Thyroid gland (tissue), 4 donors: Measurements from ENCODE around the gene POLR3A. TPM values are rescaled to one million over a fixed set of nuclear protein-coding genes. Genes with fewer than 3 reads are reported as not detected.
"Not testable (repeated sequence)": the region's sequence is repeated elsewhere in the genome, so short reads cannot be mapped to it uniquely, and the experiment has no call there.

Experiments
- DNase-seq, 2 donors: peaks; one replicate each; pipeline ENCODE4 v3.0.0-alpha.2; 2019
- H3K27ac ChIP-seq, 3 donors: fragments of 200-600 bp; sonication (generic); 1 replicate in 2 of 3; 2 replicates in 1 of 3; pipeline ENCODE4 v1.5.1; 2016 to 2019; ENCODE audit warnings: mild to moderate bottlenecking in 1 of 3, moderate library complexity in 1 of 3
- H3K27me3 ChIP-seq: fragments of 200-600 bp; sonication (generic); one replicate; pipeline ENCODE4 v1.5.1; 2019
- H3K36me3 ChIP-seq, 2 donors: fragments of 200-600 bp; sonication (generic); one replicate each; pipeline ENCODE4 v1.5.1; 2016 to 2019
- H3K4me1 ChIP-seq, 2 donors: fragments of 200-600 bp; sonication (generic); one replicate each; pipeline ENCODE4 v1.5.1; 2017 to 2019
- H3K4me3 ChIP-seq, 3 donors: fragments of 200-600 bp; sonication (generic); replicated peaks in 1 of 3; 1 replicate in 2 of 3; 2 replicates in 1 of 3; pipeline ENCODE4 v1.5.1; 2016; ENCODE audit warnings: mild to moderate bottlenecking in 1 of 3
- H3K9me3 ChIP-seq: fragments of 200-600 bp; sonication (generic); one replicate; pipeline ENCODE4 v1.5.1; 2017
- CTCF ChIP-seq, 6 experiments: fragments of 200-600 bp in 3 of 6; fragments of 450-650 bp in 3 of 6; sonication (generic) in 3 of 6; IDR thresholded peaks; one replicate each; pipeline ENCODE4 v1.5.1; 2016 to 2019; ENCODE audit warnings: antibody characterized with exemption in 6 of 6, mild to moderate bottlenecking in 2 of 6, inconsistent platforms in 1 of 6, moderate library complexity in 1 of 6
- POLR2A ChIP-seq, 2 donors: fragments of 450-650 bp; IDR thresholded peaks; one replicate each; pipeline ENCODE4 v1.6.1; 2017; ENCODE audit warnings: antibody characterized with exemption in 2 of 2, mild to moderate bottlenecking in 2 of 2, moderate library complexity in 1 of 2
- WGBS, 2 donors: methylation state at CpG; one replicate each; pipeline ENCODE4 v1.1.5; 2017; 5-methylcytosine and 5-hydroxymethylcytosine counted together
- intact Hi-C: fragments of 100-400 bp; cut with DNase I; formaldehyde crosslinking; loops from one replicate; pipeline ENCODE4 v1.15.1; 2023
- total RNA-seq, 4 donors: library from RNA; depleted of rRNA; stranded (reverse); fragments of >200 nt; gene quantifications; one replicate each; pipeline ENCODE4 v1.2.3, GENCODE V29; 2016

The POLR3A gene
- total RNA-seq, result 10 to 100 TPM; 14.5 to 21.5 (median 16.6) TPM

- intact Hi-C loops, result no loop called here
- TF ChIP-seq CTCF (IDR thresholded peaks at IDR 0.05) (peak; percentile 65 to 99 (median 80)), POLR2A (IDR thresholded peaks at IDR 0.05) (no peak)
- no peaks in the 10 kb centered on the region for H3K9me3 ChIP-seq
- H3K27me3 ChIP-seq, result no peaks in the 10 kb centered on the region
- WGBS, 2 donors, result 1% methylated on average over 35 of the region's 35 CpGs
- peaks cover 17 to 21% of the 10 kb centered on the region in 2 donors for H3K4me1 ChIP-seq
- peaks cover 13 to 14% of the 10 kb centered on the region in 2 donors for H3K36me3 ChIP-seq
- peak within 1 kb of the TSS; percentile 44 to 85 (median 62) for H3K4me3 ChIP-seq
- DNase-seq, result peak; percentile 95 to 96
- H3K27ac ChIP-seq, result peak within 1 kb of the TSS; percentile 26 to 85 (median 80)
Measured at GRCh38 chr10:78029269-78030226, at the start of gene POLR3A. Gene POLR3A, minus strand, starts transcription at chr10:78029515. Its CDS starts 108 bp downstream, at chr10:78029407.

GRCh38 chr10:78078539-78079330, 49.4 kb upstream of the POLR3A start:
- DNase-seq, result no peak

GRCh38 chr10:78075806-78076205, 46.5 kb upstream of the POLR3A start:
- H3K27ac ChIP-seq, intact Hi-C loops, H3K4me3 ChIP-seq, H3K27me3 ChIP-seq, H3K36me3 ChIP-seq, H3K9me3 ChIP-seq, H3K4me1 ChIP-seq, DNase-seq: not testable (repeated sequence)
- WGBS, 2 donors, result 92 to 94% methylated on average over 4 to 17 of the region's 29 CpGs

More at GRCh38 chr10:78078539-78079330, 49.4 kb upstream of the POLR3A start:
- H3K36me3 ChIP-seq, result no peaks in the 10 kb centered on the region
- no peaks in the 10 kb centered on the region for H3K27me3 ChIP-seq
- TF ChIP-seq CTCF (IDR thresholded peaks at IDR 0.05) (no peak), POLR2A (IDR thresholded peaks at IDR 0.05) (no peak)
- H3K4me3 ChIP-seq, result no peak overlapping the region
- no peaks in the 10 kb centered on the region for H3K4me1 ChIP-seq
- intact Hi-C loops, result no loop called here
- no peak overlapping the region for H3K27ac ChIP-seq
- 86 to 90% methylated on average over 4 of the region's 4 CpGs for WGBS, 2 donors
- no peaks in the 10 kb centered on the region for H3K9me3 ChIP-seq

GRCh38 chr10:78072504-78072903, 43.2 kb upstream of the POLR3A start:
- Histone ChIP-seq H3K9me3 (no peaks in the 10 kb centered on the region), H3K27me3 (no peaks in the 10 kb centered on the region), H3K4me1 (no peaks in the 10 kb centered on the region), H3K4me3 (no peak overlapping the region), H3K27ac (no peak overlapping the region), H3K36me3 (no peaks in the 10 kb centered on the region)
- DNase-seq, result no peak
- intact Hi-C loops, result no loop called here
- no peak for TF ChIP-seq CTCF (IDR thresholded peaks at IDR 0.05)
- TF ChIP-seq POLR2A (IDR thresholded peaks at IDR 0.05), result no peak

- no peaks in the 10 kb centered on the region for H3K27me3 ChIP-seq
- no peak for TF ChIP-seq POLR2A (IDR thresholded peaks at IDR 0.05)
- no peak for TF ChIP-seq CTCF (IDR thresholded peaks at IDR 0.05)
- DNase-seq, result no peak
- intact Hi-C loops, result no loop called here
- no peak overlapping the region for H3K27ac ChIP-seq
- no peaks in the 10 kb centered on the region for H3K9me3 ChIP-seq
- H3K4me3 ChIP-seq, result no peak overlapping the region
- 80 to 91% methylated on average over 2 to 4 of the region's 4 CpGs for WGBS, 2 donors
- H3K4me1 ChIP-seq, result no peaks in the 10 kb centered on the region
- no peaks in the 10 kb centered on the region for H3K36me3 ChIP-seq
Measured at GRCh38 chr10:78071857-78072179, 42.5 kb upstream of the POLR3A start.
